ENCODE data around the gene UBP1.

DNA sequence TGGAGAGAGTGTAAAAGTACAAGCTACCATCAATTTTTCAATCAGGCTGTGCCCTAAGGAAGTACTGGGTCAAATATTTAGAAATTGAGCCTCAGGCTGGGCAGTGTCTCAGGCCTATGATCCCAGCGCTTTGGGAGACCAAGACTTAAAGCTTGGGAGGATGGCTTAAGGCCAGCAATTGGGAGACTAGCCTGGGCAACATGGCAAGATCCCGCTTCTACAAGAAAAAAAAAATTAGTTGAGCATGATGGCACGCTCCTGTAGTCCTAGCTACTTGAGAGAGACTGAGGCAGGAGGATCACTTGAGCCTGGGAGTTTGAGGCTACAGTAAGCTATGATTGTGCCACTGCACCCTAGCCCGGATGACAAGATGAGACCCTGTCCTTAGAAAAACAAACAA lies 2.0 kb upstream of the UBP1 start:
- TF ChIP-seq, protein P1, sequence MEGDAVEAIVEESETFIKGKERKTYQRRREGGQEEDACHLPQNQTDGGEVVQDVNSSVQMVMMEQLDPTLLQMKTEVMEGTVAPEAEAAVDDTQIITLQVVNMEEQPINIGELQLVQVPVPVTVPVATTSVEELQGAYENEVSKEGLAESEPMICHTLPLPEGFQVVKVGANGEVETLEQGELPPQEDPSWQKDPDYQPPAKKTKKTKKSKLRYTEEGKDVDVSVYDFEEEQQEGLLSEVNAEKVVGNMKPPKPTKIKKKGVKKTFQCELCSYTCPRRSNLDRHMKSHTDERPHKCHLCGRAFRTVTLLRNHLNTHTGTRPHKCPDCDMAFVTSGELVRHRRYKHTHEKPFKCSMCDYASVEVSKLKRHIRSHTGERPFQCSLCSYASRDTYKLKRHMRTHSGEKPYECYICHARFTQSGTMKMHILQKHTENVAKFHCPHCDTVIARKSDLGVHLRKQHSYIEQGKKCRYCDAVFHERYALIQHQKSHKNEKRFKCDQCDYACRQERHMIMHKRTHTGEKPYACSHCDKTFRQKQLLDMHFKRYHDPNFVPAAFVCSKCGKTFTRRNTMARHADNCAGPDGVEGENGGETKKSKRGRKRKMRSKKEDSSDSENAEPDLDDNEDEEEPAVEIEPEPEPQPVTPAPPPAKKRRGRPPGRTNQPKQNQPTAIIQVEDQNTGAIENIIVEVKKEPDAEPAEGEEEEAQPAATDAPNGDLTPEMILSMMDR (IDR thresholded peaks at IDR 0.05), result no peak
- TF ChIP-seq POLR2A (IDR thresholded peaks at IDR 0.05), result no peak
